Glutamatergic neuron (in vitro differentiated cells): ENCODE results near the gene ZWILCH. TPM values are rescaled to one million over a fixed set of nuclear protein-coding genes. Genes with fewer than 3 reads are reported as not detected.

ENCODE experiments used
- DNase-seq: peaks from one replicate; pipeline ENCODE4 v3.0.0; 2022
- H3K27ac Mint-ChIP-seq: one replicate; pipeline ENCODE4 v1.8.0; 2020; ENCODE audit warnings: mild to moderate bottlenecking, mixed read lengths, inconsistent platforms; ENCODE audit not compliant: unreplicated experiment
- H3K27me3 Mint-ChIP-seq: one replicate; pipeline ENCODE4 v1.8.0; 2020; ENCODE audit warnings: mild to moderate bottlenecking, moderate library complexity, mixed read lengths, inconsistent platforms; ENCODE audit not compliant: unreplicated experiment
- H3K36me3 Mint-ChIP-seq: one replicate; pipeline ENCODE4 v1.8.0; 2020; ENCODE audit warnings: mild to moderate bottlenecking, mixed read lengths, inconsistent platforms; ENCODE audit not compliant: unreplicated experiment
- H3K4me1 Mint-ChIP-seq: one replicate; pipeline ENCODE4 v1.8.0; 2020; ENCODE audit warnings: mild to moderate bottlenecking, low read depth, mixed read lengths, inconsistent platforms; ENCODE audit not compliant: unreplicated experiment
- H3K4me3 Mint-ChIP-seq: one replicate; pipeline ENCODE4 v1.8.0; 2020; ENCODE audit warnings: mild to moderate bottlenecking, mixed read lengths, inconsistent platforms; ENCODE audit not compliant: unreplicated experiment
- H3K9me3 Mint-ChIP-seq: one replicate; pipeline ENCODE4 v1.8.0; 2020; ENCODE audit warnings: mild to moderate bottlenecking, moderate library complexity, mixed read lengths, inconsistent platforms; ENCODE audit not compliant: unreplicated experiment
- CTCF ChIP-seq: fragments of 200-600 bp; sonication (generic); IDR thresholded peaks from one replicate; pipeline ENCODE4 v1.5.0; 2021; ENCODE audit not compliant: partially characterized antibody, unreplicated experiment
- total RNA-seq: library from RNA; stranded (reverse); fragmentation: NEBNext Ultra II Directional; extraction: Animal tissue kit (Norgen Biotek cat#: 25700); gene quantifications from one replicate; pipeline ENCODE4 v1.2.1, GENCODE V29; 2021; ENCODE audit not compliant: unreplicated experiment

Gene ZWILCH
- total RNA-seq, 1 donor from 2014 or later = 21.8 TPM

- H3K4me3 Mint-ChIP-seq = no peak overlapping the region
- H3K27me3 Mint-ChIP-seq = no peaks in the 10 kb centered on the region
These were observed 40.1 kb downstream of the ZWILCH start for GRCh38 chr15:66545255-66545654.

GRCh38 chr15:66555685-66556084 lies 50.6 kb downstream of the ZWILCH start:
- H3K9me3 Mint-ChIP-seq = peaks cover 5% of the 10 kb centered on the region
- no peaks in the 10 kb centered on the region for H3K27me3 Mint-ChIP-seq
- H3K27ac Mint-ChIP-seq = no peak overlapping the region
- H3K4me3 Mint-ChIP-seq = no peak overlapping the region
- no peaks in the 10 kb centered on the region for H3K36me3 Mint-ChIP-seq
- no peaks in the 10 kb centered on the region for H3K4me1 Mint-ChIP-seq
- no peak for TF ChIP-seq CTCF
- DNase-seq = no peak

More at GRCh38 chr15:66545255-66545654, 40.1 kb downstream of the ZWILCH start:
- no peak for TF ChIP-seq CTCF
- Mint-ChIP-seq H3K27ac (no peak overlapping the region), H3K4me1 (no peaks in the 10 kb centered on the region), H3K36me3 (no peaks in the 10 kb centered on the region), H3K9me3 (no peaks in the 10 kb centered on the region)
- no peak for DNase-seq

- H3K4me1 Mint-ChIP-seq = no peaks in the 10 kb centered on the region
- H3K36me3 Mint-ChIP-seq = no peaks in the 10 kb centered on the region
- H3K9me3 Mint-ChIP-seq = peaks cover 6% of the 10 kb centered on the region
- H3K4me3 Mint-ChIP-seq = no peak overlapping the region
- TF ChIP-seq CTCF = no peak
- H3K27me3 Mint-ChIP-seq = peaks cover 3% of the 10 kb centered on the region
- DNase-seq = no peak
- H3K27ac Mint-ChIP-seq = no peak overlapping the region
These were observed 53.1 kb downstream of the ZWILCH start for GRCh38 chr15:66558271-66558670.

- Mint-ChIP-seq H3K27me3 (peaks cover 3% of the 10 kb centered on the region), H3K9me3 (peaks cover 7% of the 10 kb centered on the region), H3K27ac (no peak overlapping the region), H3K4me1 (peaks cover 3% of the 10 kb centered on the region), H3K4me3 (no peak overlapping the region), H3K36me3 (no peaks in the 10 kb centered on the region)
- no peak for DNase-seq
- no peak for TF ChIP-seq CTCF
These were observed 55.9 kb downstream of the ZWILCH start for GRCh38 chr15:66560856-66561525.

- Mint-ChIP-seq H3K4me1 (peaks cover 10% of the 10 kb centered on the region), H3K27me3 (peaks cover 7% of the 10 kb centered on the region), H3K4me3 (no peak overlapping the region), H3K27ac (no peak overlapping the region), H3K36me3 (no peaks in the 10 kb centered on the region), H3K9me3 (peaks cover 11% of the 10 kb centered on the region)
- no peak for TF ChIP-seq CTCF
- DNase-seq = no peak
These were observed 58.0 kb downstream of the ZWILCH start for GRCh38 chr15:66563126-66563525.
